ENCODE results near the gene ATP6V1C2. TPM values are rescaled to one million over a fixed set of nuclear protein-coding genes. Genes with fewer than 3 reads are reported as not detected.
A peak's percentile ranks its signal among the peaks of the same experiment; 100 is the strongest.

ATP6V1C2 gene
- total RNA-seq, 2 experiments from 2014 or later: not detected

- intact Hi-C loops (cut with DNase I, micrococcal nuclease): no loop called here
- no peaks in the 10 kb centered on the region for H3K36me3 Mint-ChIP-seq (ENCODE audit: low read depth)
- no peak overlapping the region for H3K4me3 ChIP-seq (ENCODE audit: low read length)
- H3K27ac ChIP-seq (ENCODE audit: low read depth in 1 of 2, low read length in 2 of 2): no peak overlapping the region
- H3K4me1 ChIP-seq (ENCODE audit: insufficient read depth, low read length): peaks cover 16% of the 10 kb centered on the region
- ChIA-PET CTCF (no interaction called here), POLR2A (no interaction called here)
- peaks cover 3% of the 10 kb centered on the region for H3K4me1 Mint-ChIP-seq (ENCODE audit: low read depth)
- no peak for DNase-seq
- H3K27me3 Mint-ChIP-seq: peaks cover 41% of the 10 kb centered on the region
- H3K27ac Mint-ChIP-seq: no peak overlapping the region
- TF ChIP-seq CTCF (IDR thresholded peaks at IDR 0.05): no peak
- no peak overlapping the region for H3K4me3 Mint-ChIP-seq
- no peaks in the 10 kb centered on the region for H3K36me3 ChIP-seq (ENCODE audit: insufficient read depth, low read length)
- no peaks in the 10 kb centered on the region for H3K9me3 Mint-ChIP-seq
- H3K27me3 ChIP-seq (ENCODE audit: control insufficient read depth in 1 of 2, insufficient read depth in 2 of 2, low read length in 2 of 2): peaks cover 22 to 31% of the 10 kb centered on the region in 2 experiments
- ATAC-seq (ENCODE audit: poor library complexity): no peak
- H3K9me3 ChIP-seq (ENCODE audit: control insufficient read depth in 1 of 2, insufficient read depth in 1 of 2, low read length in 2 of 2): peaks cover 0 to 4% of the 10 kb centered on the region in 2 experiments
These were observed 3.8 kb upstream of the ATP6V1C2 start for GRCh38 chr2:10717628-10718027.

GRCh38 chr2:10720306-10720705, 1.1 kb upstream of the ATP6V1C2 start:
- H3K36me3 ChIP-seq (ENCODE audit: insufficient read depth, low read length): no peaks in the 10 kb centered on the region

GRCh38 chr2:10720947-10721395, 459 bp upstream of the ATP6V1C2 start:
- Histone ChIP-seq H3K27ac (ENCODE audit: low read depth in 1 of 2, low read length in 2 of 2) (no peak overlapping the region), H3K27me3 (ENCODE audit: control insufficient read depth in 1 of 2, insufficient read depth in 2 of 2, low read length in 2 of 2) (peaks cover 36 to 50% of the 10 kb centered on the region in 2 experiments), H3K36me3 (ENCODE audit: insufficient read depth, low read length) (no peaks in the 10 kb centered on the region), H3K4me1 (ENCODE audit: insufficient read depth, low read length) (peaks cover 15% of the 10 kb centered on the region), H3K4me3 (ENCODE audit: low read length) (no peak overlapping the region), H3K9me3 (ENCODE audit: control insufficient read depth in 1 of 2, insufficient read depth in 1 of 2, low read length in 2 of 2) (peaks cover 0 to 4% of the 10 kb centered on the region in 2 experiments)
- Mint-ChIP-seq H3K27ac (no peak overlapping the region), H3K9me3 (no peaks in the 10 kb centered on the region), H3K36me3 (ENCODE audit: low read depth) (no peaks in the 10 kb centered on the region), H3K4me3 (no peak overlapping the region), H3K27me3 (peaks cover 47% of the 10 kb centered on the region), H3K4me1 (ENCODE audit: low read depth) (peaks cover 3% of the 10 kb centered on the region)
- ATAC-seq (ENCODE audit: poor library complexity) (no peak), DNase-seq (no peak)
- CTCF ChIA-PET: no interaction called here
- POLR2A ChIA-PET: no interaction called here
- intact Hi-C loops (cut with DNase I, micrococcal nuclease): no loop called here
- TF ChIP-seq CTCF (IDR thresholded peaks at IDR 0.05): no peak

More at GRCh38 chr2:10720306-10720705, 1.1 kb upstream of the ATP6V1C2 start:
- Histone ChIP-seq H3K4me1 (ENCODE audit: insufficient read depth, low read length) (peaks cover 15% of the 10 kb centered on the region), H3K4me3 (ENCODE audit: low read length) (no peak overlapping the region), H3K27ac (ENCODE audit: low read depth in 1 of 2, low read length in 2 of 2) (no peak overlapping the region), H3K27me3 (ENCODE audit: control insufficient read depth in 1 of 2, insufficient read depth in 2 of 2, low read length in 2 of 2) (peaks cover 33 to 46% of the 10 kb centered on the region in 2 experiments), H3K9me3 (ENCODE audit: control insufficient read depth in 1 of 2, insufficient read depth in 1 of 2, low read length in 2 of 2) (peaks cover 0 to 4% of the 10 kb centered on the region in 2 experiments)
- ChIA-PET POLR2A (no interaction called here), CTCF (no interaction called here)
- no peak overlapping the region for H3K27ac Mint-ChIP-seq
- DNase-seq (no peak), ATAC-seq (ENCODE audit: poor library complexity) (no peak)
- H3K36me3 Mint-ChIP-seq (ENCODE audit: low read depth): no peaks in the 10 kb centered on the region
- H3K27me3 Mint-ChIP-seq: peaks cover 49% of the 10 kb centered on the region
- TF ChIP-seq CTCF (IDR thresholded peaks at IDR 0.05): no peak
- intact Hi-C loops (cut with DNase I, micrococcal nuclease): no loop called here
- H3K4me3 Mint-ChIP-seq: peak overlapping the region; percentile 42
- H3K4me1 Mint-ChIP-seq (ENCODE audit: low read depth): peaks cover 3% of the 10 kb centered on the region
- no peaks in the 10 kb centered on the region for H3K9me3 Mint-ChIP-seq
